Endodermal cell (in vitro differentiated cells): ENCODE results near the gene TMEM50B. TPM values are rescaled to one million over a fixed set of nuclear protein-coding genes. Genes with fewer than 3 reads are reported as not detected.
"Not testable (repeated sequence)": the region's sequence is repeated elsewhere in the genome, so short reads cannot be mapped to it uniquely, and the experiment has no call there.

Experiments
- DNase-seq: peaks from one replicate; pipeline ENCODE4 v3.0.0-alpha.2; 2017
- H3K27ac ChIP-seq: 2 replicates; pipeline ENCODE4 v1.5.1; 2013; ENCODE audit warnings: mild to moderate bottlenecking, low read depth, low read length, moderate library complexity
- H3K27me3 ChIP-seq: 2 replicates; pipeline ENCODE4 v1.6.1; 2013; ENCODE audit warnings: mild to moderate bottlenecking, low read length, moderate library complexity; ENCODE audit not compliant: insufficient read depth, control insufficient read depth, poor library complexity, severe bottlenecking
- H3K36me3 ChIP-seq: 2 replicates; pipeline ENCODE4 v1.7.0; 2013; ENCODE audit warnings: mild to moderate bottlenecking, low read length, moderate library complexity; ENCODE audit not compliant: control insufficient read depth, insufficient read depth
- H3K4me1 ChIP-seq: one replicate; pipeline ENCODE4 v1.7.0; 2013; ENCODE audit warnings: low read length; ENCODE audit not compliant: control insufficient read depth, insufficient read depth
- H3K4me3 ChIP-seq: 2 replicates; pipeline ENCODE4 v1.5.1; 2013; ENCODE audit warnings: mild to moderate bottlenecking, low read length, moderate library complexity
- H3K9ac ChIP-seq: 2 replicates; pipeline ENCODE4 v1.6.1; 2013; ENCODE audit warnings: mild to moderate bottlenecking, low read length, moderate library complexity; ENCODE audit not compliant: poor library complexity, severe bottlenecking; ENCODE audit errors: extremely low read depth
- H3K9me3 ChIP-seq: 2 replicates; pipeline ENCODE4 v1.6.1; 2013; ENCODE audit warnings: mild to moderate bottlenecking, low read length, moderate library complexity; ENCODE audit not compliant: control insufficient read depth
- H3K27ac Mint-ChIP-seq: 2 replicates; pipeline ENCODE4 v1.8.0; 2020; ENCODE audit warnings: mixed read lengths
- H3K27me3 Mint-ChIP-seq: 2 replicates; pipeline ENCODE4 v1.8.0; 2021; ENCODE audit warnings: mild to moderate bottlenecking, mixed read lengths; ENCODE audit not compliant: insufficient read depth
- H3K36me3 Mint-ChIP-seq: 2 replicates; pipeline ENCODE4 v1.8.0; 2020; ENCODE audit warnings: low read depth, mixed read lengths
- H3K4me1 Mint-ChIP-seq: 2 replicates; pipeline ENCODE4 v1.8.0; 2020; ENCODE audit warnings: mixed read lengths
- H3K4me3 Mint-ChIP-seq: 2 replicates; pipeline ENCODE4 v1.8.0; 2020; ENCODE audit warnings: mild to moderate bottlenecking, moderate library complexity, mixed read lengths
- H3K9me3 Mint-ChIP-seq: 2 replicates; pipeline ENCODE4 v1.8.0; 2020; ENCODE audit warnings: mild to moderate bottlenecking, mixed read lengths
- CTCF ChIP-seq: fragments of 200-600 bp; sonication (generic); conservative IDR thresholded peaks from 2 replicates; pipeline ENCODE4 v1.5.0; 2021; ENCODE audit warnings: antibody characterized with exemption, mild to moderate bottlenecking
- WGBS, 2 experiments: methylation state at CpG; one replicate each; pipeline versions ENCODE4 v1.1.5 to v1.1.7; 2013; ENCODE audit warnings: missing lambda C conversion rate in 2 of 2, mixed read lengths in 1 of 2; ENCODE audit not compliant: insufficient coverage in 1 of 2, insufficient read length in 1 of 2; 5-methylcytosine and 5-hydroxymethylcytosine counted together
- total RNA-seq, 2 donors: library from RNA; stranded (reverse); fragmentation: NEBNext Ultra II Directional in 1 of 2; extraction: Animal tissue kit (Norgen Biotek cat#: 25700) in 1 of 2; gene quantifications; 2 replicates in 1 of 2; 3 replicates in 1 of 2; pipeline ENCODE4 v1.2.1, GENCODE V29; 2021

TMEM50B gene
- total RNA-seq, 2 donors from 2014 or later = 35.8 to 57.2 TPM

GRCh38 chr21:33511639-33512038, 31.9 kb upstream of the TMEM50B start:
- peaks cover 92% of the 10 kb centered on the region for H3K36me3 ChIP-seq
- Mint-ChIP-seq H3K4me1 (no peaks in the 10 kb centered on the region), H3K27ac (no peak overlapping the region), H3K36me3 (peaks cover 80% of the 10 kb centered on the region), H3K27me3 (no peaks in the 10 kb centered on the region), H3K4me3 (no peak overlapping the region), H3K9me3 (peaks cover 4% of the 10 kb centered on the region)
- no peak overlapping the region for H3K27ac ChIP-seq
- TF ChIP-seq CTCF = no peak
- no peak overlapping the region for H3K9ac ChIP-seq
- H3K9me3 ChIP-seq = peaks cover 7% of the 10 kb centered on the region
- DNase-seq = no peak
- no peaks in the 10 kb centered on the region for H3K27me3 ChIP-seq
- H3K4me1 ChIP-seq = no peaks in the 10 kb centered on the region
- H3K4me3 ChIP-seq = no peak overlapping the region
- WGBS, 2 experiments = 92 to 100% methylated on average over 3 to 4 of the region's 4 CpGs

GRCh38 chr21:33510826-33511225, 31.1 kb upstream of the TMEM50B start:
- H3K9me3 ChIP-seq = peaks cover 7% of the 10 kb centered on the region
- no peaks in the 10 kb centered on the region for H3K4me1 ChIP-seq
- H3K27ac ChIP-seq = no peak overlapping the region
- Mint-ChIP-seq H3K27ac (no peak overlapping the region), H3K9me3 (peaks cover 4% of the 10 kb centered on the region), H3K4me1 (no peaks in the 10 kb centered on the region), H3K27me3 (no peaks in the 10 kb centered on the region), H3K4me3 (no peak overlapping the region), H3K36me3 (peaks cover 79% of the 10 kb centered on the region)
- H3K9ac ChIP-seq = no peak overlapping the region
- 96 to 100% methylated on average over 6 to 8 of the region's 8 CpGs for WGBS, 2 experiments
- H3K36me3 ChIP-seq = peaks cover 90% of the 10 kb centered on the region
- no peaks in the 10 kb centered on the region for H3K27me3 ChIP-seq
- TF ChIP-seq CTCF = no peak
- DNase-seq = no peak
- no peak overlapping the region for H3K4me3 ChIP-seq

GRCh38 chr21:33507003-33507402, 27.2 kb upstream of the TMEM50B start:
- WGBS, 2 experiments = 88% methylated on average over 1 of the region's 1 CpG; no CpG with 5 or more reads in 1 of the 2 experiments
- not testable (repeated sequence) for H3K27me3 Mint-ChIP-seq, H3K9me3 Mint-ChIP-seq, H3K27ac ChIP-seq, H3K27ac Mint-ChIP-seq, H3K4me1 ChIP-seq, H3K4me1 Mint-ChIP-seq, H3K4me3 ChIP-seq, H3K9me3 ChIP-seq, H3K9ac ChIP-seq, H3K27me3 ChIP-seq, H3K4me3 Mint-ChIP-seq, DNase-seq
- peaks cover 81% of the 10 kb centered on the region for H3K36me3 ChIP-seq
- peaks cover 85% of the 10 kb centered on the region for H3K36me3 Mint-ChIP-seq

- H3K36me3 ChIP-seq = peaks cover 70% of the 10 kb centered on the region
Measured at GRCh38 chr21:33505833-33506232, 26.1 kb upstream of the TMEM50B start.

More at GRCh38 chr21:33505833-33506232, 26.1 kb upstream of the TMEM50B start:
- peaks cover 4% of the 10 kb centered on the region for H3K9me3 Mint-ChIP-seq
- Histone ChIP-seq H3K4me3 (no peak overlapping the region), H3K4me1 (no peaks in the 10 kb centered on the region), H3K9ac (no peak overlapping the region), H3K27ac (no peak overlapping the region), H3K27me3 (no peaks in the 10 kb centered on the region), H3K9me3 (peaks cover 7% of the 10 kb centered on the region)
- no peaks in the 10 kb centered on the region for H3K4me1 Mint-ChIP-seq
- no peak for TF ChIP-seq CTCF
- 96% methylated on average over 8 of the region's 8 CpGs for WGBS, 2 experiments
- no peak overlapping the region for H3K27ac Mint-ChIP-seq
- DNase-seq = no peak
- no peak overlapping the region for H3K4me3 Mint-ChIP-seq
- H3K27me3 Mint-ChIP-seq = no peaks in the 10 kb centered on the region
- H3K36me3 Mint-ChIP-seq = peaks cover 75% of the 10 kb centered on the region
